ENCODE data around the gene PRTG.

Gene PRTG

DNA sequence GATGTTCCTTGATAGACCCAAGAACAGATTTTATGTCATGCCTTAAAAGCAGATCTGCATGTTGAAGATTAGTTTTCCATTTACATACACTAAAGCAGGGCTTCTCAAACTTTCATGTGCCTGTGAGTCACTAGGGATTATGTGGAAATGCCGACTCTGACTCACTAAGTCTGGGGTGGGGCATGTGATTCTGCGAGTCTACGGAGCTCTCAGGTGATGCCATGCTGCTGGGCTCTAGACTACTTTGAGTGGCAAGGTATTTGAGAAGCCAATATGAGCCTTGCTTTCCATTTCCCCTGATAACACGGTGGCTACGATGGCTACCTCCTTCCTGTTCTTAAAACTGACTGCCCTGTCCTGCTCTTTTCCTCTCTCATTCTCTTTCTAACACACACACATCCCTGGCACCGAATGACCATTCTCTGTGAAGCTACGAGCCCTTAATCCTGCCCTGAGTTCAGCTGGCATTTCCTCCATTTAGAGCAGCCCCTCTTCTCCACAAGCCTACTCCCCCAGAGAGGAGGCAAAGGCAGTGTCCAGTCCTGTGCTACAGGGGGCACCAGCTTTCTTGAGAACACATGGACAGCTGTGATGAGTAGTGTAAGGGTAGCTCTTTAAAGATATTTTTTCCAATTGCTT is 115.1 kb downstream of the PRTG start:
- peak; percentile 95 for ATAC-seq
- no peak for TF ChIP-seq BACH2 (CRISPR knock-in tag; IDR thresholded peaks at IDR 0.05; ENCODE audit: borderline replicate concordance)
- TF ChIP-seq, protein P1, sequence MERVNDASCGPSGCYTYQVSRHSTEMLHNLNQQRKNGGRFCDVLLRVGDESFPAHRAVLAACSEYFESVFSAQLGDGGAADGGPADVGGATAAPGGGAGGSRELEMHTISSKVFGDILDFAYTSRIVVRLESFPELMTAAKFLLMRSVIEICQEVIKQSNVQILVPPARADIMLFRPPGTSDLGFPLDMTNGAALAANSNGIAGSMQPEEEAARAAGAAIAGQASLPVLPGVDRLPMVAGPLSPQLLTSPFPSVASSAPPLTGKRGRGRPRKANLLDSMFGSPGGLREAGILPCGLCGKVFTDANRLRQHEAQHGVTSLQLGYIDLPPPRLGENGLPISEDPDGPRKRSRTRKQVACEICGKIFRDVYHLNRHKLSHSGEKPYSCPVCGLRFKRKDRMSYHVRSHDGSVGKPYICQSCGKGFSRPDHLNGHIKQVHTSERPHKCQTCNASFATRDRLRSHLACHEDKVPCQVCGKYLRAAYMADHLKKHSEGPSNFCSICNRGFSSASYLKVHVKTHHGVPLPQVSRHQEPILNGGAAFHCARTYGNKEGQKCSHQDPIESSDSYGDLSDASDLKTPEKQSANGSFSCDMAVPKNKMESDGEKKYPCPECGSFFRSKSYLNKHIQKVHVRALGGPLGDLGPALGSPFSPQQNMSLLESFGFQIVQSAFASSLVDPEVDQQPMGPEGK (CRISPR knock-in tag; IDR thresholded peaks at IDR 0.05; ENCODE audit: borderline replicate concordance), result no peak
- TF ChIP-seq, protein P2, sequence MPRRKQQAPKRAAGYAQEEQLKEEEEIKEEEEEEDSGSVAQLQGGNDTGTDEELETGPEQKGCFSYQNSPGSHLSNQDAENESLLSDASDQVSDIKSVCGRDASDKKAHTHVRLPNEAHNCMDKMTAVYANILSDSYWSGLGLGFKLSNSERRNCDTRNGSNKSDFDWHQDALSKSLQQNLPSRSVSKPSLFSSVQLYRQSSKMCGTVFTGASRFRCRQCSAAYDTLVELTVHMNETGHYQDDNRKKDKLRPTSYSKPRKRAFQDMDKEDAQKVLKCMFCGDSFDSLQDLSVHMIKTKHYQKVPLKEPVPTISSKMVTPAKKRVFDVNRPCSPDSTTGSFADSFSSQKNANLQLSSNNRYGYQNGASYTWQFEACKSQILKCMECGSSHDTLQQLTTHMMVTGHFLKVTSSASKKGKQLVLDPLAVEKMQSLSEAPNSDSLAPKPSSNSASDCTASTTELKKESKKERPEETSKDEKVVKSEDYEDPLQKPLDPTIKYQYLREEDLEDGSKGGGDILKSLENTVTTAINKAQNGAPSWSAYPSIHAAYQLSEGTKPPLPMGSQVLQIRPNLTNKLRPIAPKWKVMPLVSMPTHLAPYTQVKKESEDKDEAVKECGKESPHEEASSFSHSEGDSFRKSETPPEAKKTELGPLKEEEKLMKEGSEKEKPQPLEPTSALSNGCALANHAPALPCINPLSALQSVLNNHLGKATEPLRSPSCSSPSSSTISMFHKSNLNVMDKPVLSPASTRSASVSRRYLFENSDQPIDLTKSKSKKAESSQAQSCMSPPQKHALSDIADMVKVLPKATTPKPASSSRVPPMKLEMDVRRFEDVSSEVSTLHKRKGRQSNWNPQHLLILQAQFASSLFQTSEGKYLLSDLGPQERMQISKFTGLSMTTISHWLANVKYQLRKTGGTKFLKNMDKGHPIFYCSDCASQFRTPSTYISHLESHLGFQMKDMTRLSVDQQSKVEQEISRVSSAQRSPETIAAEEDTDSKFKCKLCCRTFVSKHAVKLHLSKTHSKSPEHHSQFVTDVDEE (CRISPR knock-in tag; IDR thresholded peaks at IDR 0.05), result no peak
- TF ChIP-seq PPARA (CRISPR knock-in tag; IDR thresholded peaks at IDR 0.05; ENCODE audit: borderline replicate concordance), result no peak
- no peak for TF ChIP-seq ESRRG (CRISPR knock-in tag; IDR thresholded peaks at IDR 0.05)
- no peak for TF ChIP-seq OSR1 (CRISPR knock-in tag; IDR thresholded peaks at IDR 0.05)
- no peak for TF ChIP-seq TCF4 (CRISPR knock-in tag; IDR thresholded peaks at IDR 0.05; ENCODE audit: borderline replicate concordance)
- TF ChIP-seq CSDC2 (CRISPR knock-in tag; IDR thresholded peaks at IDR 0.05), result no peak
- TF ChIP-seq ZC3H10 (CRISPR knock-in tag; IDR thresholded peaks at IDR 0.05), result no peak
- TF ChIP-seq, protein P3, sequence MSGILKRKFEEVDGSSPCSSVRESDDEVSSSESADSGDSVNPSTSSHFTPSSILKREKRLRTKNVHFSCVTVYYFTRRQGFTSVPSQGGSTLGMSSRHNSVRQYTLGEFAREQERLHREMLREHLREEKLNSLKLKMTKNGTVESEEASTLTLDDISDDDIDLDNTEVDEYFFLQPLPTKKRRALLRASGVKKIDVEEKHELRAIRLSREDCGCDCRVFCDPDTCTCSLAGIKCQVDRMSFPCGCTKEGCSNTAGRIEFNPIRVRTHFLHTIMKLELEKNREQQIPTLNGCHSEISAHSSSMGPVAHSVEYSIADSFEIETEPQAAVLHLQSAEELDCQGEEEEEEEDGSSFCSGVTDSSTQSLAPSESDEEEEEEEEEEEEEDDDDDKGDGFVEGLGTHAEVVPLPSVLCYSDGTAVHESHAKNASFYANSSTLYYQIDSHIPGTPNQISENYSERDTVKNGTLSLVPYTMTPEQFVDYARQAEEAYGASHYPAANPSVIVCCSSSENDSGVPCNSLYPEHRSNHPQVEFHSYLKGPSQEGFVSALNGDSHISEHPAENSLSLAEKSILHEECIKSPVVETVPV (CRISPR knock-in tag; IDR thresholded peaks at IDR 0.05), result no peak
- no peak for TF ChIP-seq ZNF565 (CRISPR knock-in tag; conservative IDR thresholded peaks at IDR 0.05; ENCODE audit: low read depth)
- TF ChIP-seq GLIS3 (CRISPR knock-in tag; IDR thresholded peaks at IDR 0.05), result no peak
- TF ChIP-seq, protein P4, sequence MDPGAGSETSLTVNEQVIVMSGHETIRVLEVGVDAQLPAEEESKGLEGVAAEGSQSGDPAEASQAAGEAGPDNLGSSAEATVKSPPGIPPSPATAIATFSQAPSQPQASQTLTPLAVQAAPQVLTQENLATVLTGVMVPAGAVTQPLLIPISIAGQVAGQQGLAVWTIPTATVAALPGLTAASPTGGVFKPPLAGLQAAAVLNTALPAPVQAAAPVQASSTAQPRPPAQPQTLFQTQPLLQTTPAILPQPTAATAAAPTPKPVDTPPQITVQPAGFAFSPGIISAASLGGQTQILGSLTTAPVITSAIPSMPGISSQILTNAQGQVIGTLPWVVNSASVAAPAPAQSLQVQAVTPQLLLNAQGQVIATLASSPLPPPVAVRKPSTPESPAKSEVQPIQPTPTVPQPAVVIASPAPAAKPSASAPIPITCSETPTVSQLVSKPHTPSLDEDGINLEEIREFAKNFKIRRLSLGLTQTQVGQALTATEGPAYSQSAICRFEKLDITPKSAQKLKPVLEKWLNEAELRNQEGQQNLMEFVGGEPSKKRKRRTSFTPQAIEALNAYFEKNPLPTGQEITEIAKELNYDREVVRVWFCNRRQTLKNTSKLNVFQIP (CRISPR knock-in tag; IDR thresholded peaks at IDR 0.05; ENCODE audit: borderline replicate concordance, low read depth), result no peak
- no peak for TF ChIP-seq ZNF8 (CRISPR knock-in tag; IDR thresholded peaks at IDR 0.05)
- TF ChIP-seq, protein P5, sequence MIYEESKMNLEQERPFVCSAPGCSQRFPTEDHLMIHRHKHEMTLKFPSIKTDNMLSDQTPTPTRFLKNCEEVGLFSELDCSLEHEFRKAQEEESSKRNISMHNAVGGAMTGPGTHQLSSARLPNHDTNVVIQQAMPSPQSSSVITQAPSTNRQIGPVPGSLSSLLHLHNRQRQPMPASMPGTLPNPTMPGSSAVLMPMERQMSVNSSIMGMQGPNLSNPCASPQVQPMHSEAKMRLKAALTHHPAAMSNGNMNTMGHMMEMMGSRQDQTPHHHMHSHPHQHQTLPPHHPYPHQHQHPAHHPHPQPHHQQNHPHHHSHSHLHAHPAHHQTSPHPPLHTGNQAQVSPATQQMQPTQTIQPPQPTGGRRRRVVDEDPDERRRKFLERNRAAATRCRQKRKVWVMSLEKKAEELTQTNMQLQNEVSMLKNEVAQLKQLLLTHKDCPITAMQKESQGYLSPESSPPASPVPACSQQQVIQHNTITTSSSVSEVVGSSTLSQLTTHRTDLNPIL (CRISPR knock-in tag; IDR thresholded peaks at IDR 0.05; ENCODE audit: low read depth), result no peak
- TF ChIP-seq ZFP3 (CRISPR knock-in tag; IDR thresholded peaks at IDR 0.05), result no peak
- TF ChIP-seq ARNTL (CRISPR knock-in tag; IDR thresholded peaks at IDR 0.05; ENCODE audit: borderline replicate concordance, low read depth), result no peak
- no peak for TF ChIP-seq ZNF70 (CRISPR knock-in tag; IDR thresholded peaks at IDR 0.05)
- no peak for TF ChIP-seq ZFP30 (CRISPR knock-in tag; IDR thresholded peaks at IDR 0.05)

DNA sequence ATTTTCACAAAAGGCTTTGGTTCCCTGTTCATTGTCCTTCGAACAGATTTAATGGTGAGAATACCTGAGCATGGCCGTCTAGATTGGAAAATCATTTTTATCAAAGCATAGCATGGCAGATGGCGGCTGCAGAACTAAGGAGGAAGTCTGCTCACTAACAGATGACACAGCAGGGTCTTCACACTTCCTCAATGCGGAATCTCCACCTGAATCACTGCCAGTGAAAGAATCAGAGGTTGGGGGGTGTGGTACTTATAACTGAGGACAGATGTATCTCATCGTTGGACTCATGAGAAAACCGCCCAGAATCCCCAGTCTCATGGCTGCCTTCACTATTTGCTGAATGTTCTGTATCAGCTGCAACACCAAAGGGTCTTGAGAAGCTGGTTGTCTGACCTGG is 123.2 kb downstream of the PRTG start:
- ATAC-seq, result no peak
- TF ChIP-seq SNAI2 (CRISPR knock-in tag; IDR thresholded peaks at IDR 0.05), result no peak
- TF ChIP-seq ZNF8 (CRISPR knock-in tag; IDR thresholded peaks at IDR 0.05), result no peak
- no peak for TF ChIP-seq ZFP30 (CRISPR knock-in tag; IDR thresholded peaks at IDR 0.05)
- TF ChIP-seq ZC3H10 (CRISPR knock-in tag; IDR thresholded peaks at IDR 0.05), result no peak
- TF ChIP-seq PPARA (CRISPR knock-in tag; IDR thresholded peaks at IDR 0.05; ENCODE audit: borderline replicate concordance), result no peak
- TF ChIP-seq, protein P4 (CRISPR knock-in tag; IDR thresholded peaks at IDR 0.05; ENCODE audit: borderline replicate concordance, low read depth), result no peak
- TF ChIP-seq RARB (CRISPR knock-in tag; IDR thresholded peaks at IDR 0.05), result no peak
- TF ChIP-seq, protein P1 (CRISPR knock-in tag; IDR thresholded peaks at IDR 0.05; ENCODE audit: borderline replicate concordance), result no peak
- no peak for TF ChIP-seq GLIS3 (CRISPR knock-in tag; IDR thresholded peaks at IDR 0.05)
- no peak for TF ChIP-seq TOX (CRISPR knock-in tag; IDR thresholded peaks at IDR 0.05; ENCODE audit: borderline replicate concordance)
- no peak for TF ChIP-seq CSDC2 (CRISPR knock-in tag; IDR thresholded peaks at IDR 0.05)
- TF ChIP-seq, protein P2 (CRISPR knock-in tag; IDR thresholded peaks at IDR 0.05), result no peak
- TF ChIP-seq ESRRG (CRISPR knock-in tag; IDR thresholded peaks at IDR 0.05), result no peak
